ENCODE data around the gene PIK3R2. TPM values are rescaled to one million over a fixed set of nuclear protein-coding genes. Genes with fewer than 3 reads are reported as not detected.

Gene PIK3R2
- total and polyA plus RNA-seq, 2 experiments from 2014 or later, result 1.5 to 29.2 TPM

DNA sequence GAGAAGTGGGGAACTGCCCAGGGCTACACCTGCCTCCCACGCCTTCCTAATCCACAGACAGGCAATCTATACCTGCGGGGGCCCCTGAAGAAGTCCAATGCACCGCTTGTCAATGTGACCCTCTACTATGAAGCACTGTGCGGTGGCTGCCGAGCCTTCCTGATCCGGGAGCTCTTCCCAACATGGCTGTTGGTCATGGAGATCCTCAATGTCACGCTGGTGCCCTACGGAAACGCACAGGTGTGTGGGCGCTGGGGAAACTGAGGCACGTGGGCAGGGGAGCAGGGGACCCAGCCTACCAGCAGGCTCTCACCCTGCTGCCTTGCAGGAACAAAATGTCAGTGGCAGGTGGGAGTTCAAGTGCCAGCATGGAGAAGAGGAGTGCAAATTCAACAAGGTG, 22.0 kb downstream of the PIK3R2 start:
- Histone ChIP-seq H3K9me2 (ENCODE audit: insufficient read depth) (no peaks in the 10 kb centered on the region), H3K9ac (no peak overlapping the region), H3K27ac (no peak overlapping the region), H3K4me1 (ENCODE audit: insufficient read depth) (no peaks in the 10 kb centered on the region), H4K20me1 (ENCODE audit: insufficient read depth) (no peaks in the 10 kb centered on the region), H2AFZ (no peak overlapping the region), H3K79me2 (ENCODE audit: insufficient read depth) (no peaks in the 10 kb centered on the region), H3K27me3 (replicated peaks; ENCODE audit: insufficient read depth) (no peaks in the 10 kb centered on the region), H3K9me3 (ENCODE audit: low read depth) (no peaks in the 10 kb centered on the region), H3K36me3 (ENCODE audit: low read depth) (no peaks in the 10 kb centered on the region), H3F3A (ENCODE audit: insufficient read depth) (no peaks in the 10 kb centered on the region; the same call in 1 of the 2 replicates), H3K4me3 (no peak overlapping the region), H3K4me2 (ENCODE audit: unreplicated experiment) (no peak overlapping the region)
- TF ChIP-seq EZH2phosphoT487 (IDR thresholded peaks at IDR 0.05; ENCODE audit: insufficient read depth, low read depth), result no peak
- no peak for TF ChIP-seq EZH2 (IDR thresholded peaks at IDR 0.05; ENCODE audit: insufficient read depth, poor library complexity, severe bottlenecking)
- DNase-seq, result no peak
- WGBS, 2 experiments (ENCODE audit: low coverage in 1 of 2, low lambda C conversion rate in 2 of 2, missing lambda C conversion rate in 2 of 2), result 85 to 90% methylated on average over 11 of the region's 11 CpGs
- in situ Hi-C loops (cut with MboI), result no loop called here

DNA sequence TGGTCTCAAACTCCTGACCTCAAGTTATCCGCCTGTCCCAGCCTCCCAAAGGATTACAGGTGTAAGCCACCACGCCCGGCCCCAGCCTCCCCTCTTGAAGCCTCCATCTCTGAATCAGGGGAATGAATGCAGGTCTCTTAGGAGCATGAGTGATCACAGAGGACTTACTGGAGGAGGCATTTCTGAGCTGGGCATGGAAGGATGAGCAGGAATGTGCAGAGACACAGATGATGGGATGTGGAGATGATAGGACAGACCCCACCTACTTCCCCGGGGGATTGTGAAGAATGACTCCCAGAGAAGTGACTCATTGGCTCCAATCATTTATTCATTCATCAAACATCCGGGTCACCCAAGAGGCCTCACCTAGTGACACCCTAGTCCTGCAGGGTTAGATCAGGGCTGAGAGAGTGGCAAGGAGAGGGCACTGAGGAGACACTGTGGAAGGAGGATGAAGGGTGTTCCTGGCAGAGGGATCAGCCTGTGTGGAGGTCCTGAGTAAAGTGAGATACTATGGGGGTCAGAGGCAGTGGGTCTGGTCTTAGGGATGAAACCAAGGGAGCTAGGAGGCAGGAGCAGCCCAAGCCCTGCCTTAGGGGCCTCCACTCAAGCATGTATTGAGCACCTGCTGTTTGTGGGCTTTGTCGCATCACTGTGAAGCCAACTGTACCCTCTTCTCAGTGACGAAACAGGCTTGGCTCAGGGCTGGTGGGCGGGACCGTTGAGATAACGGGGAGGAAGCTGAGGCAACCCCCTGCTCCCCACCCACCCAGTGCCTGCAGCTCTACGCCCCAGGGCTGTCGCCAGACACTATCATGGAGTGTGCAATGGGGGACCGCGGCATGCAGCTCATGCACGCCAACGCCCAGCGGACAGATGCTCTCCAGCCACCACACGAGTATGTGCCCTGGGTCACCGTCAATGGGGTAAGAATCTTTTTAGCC, 23.7 kb downstream of the PIK3R2 start:
- Histone ChIP-seq H3F3A (ENCODE audit: insufficient read depth) (no peaks in the 10 kb centered on the region; the same call in 1 of the 2 replicates), H3K9me2 (ENCODE audit: insufficient read depth) (no peaks in the 10 kb centered on the region), H2AFZ (no peak overlapping the region), H3K4me2 (ENCODE audit: unreplicated experiment) (no peak overlapping the region), H3K9me3 (ENCODE audit: low read depth) (no peaks in the 10 kb centered on the region), H3K9ac (no peak overlapping the region), H4K20me1 (ENCODE audit: insufficient read depth) (no peaks in the 10 kb centered on the region), H3K79me2 (ENCODE audit: insufficient read depth) (no peaks in the 10 kb centered on the region), H3K27ac (no peak overlapping the region), H3K4me1 (ENCODE audit: insufficient read depth) (no peaks in the 10 kb centered on the region), H3K27me3 (replicated peaks; ENCODE audit: insufficient read depth) (no peaks in the 10 kb centered on the region), H3K4me3 (no peak overlapping the region), H3K36me3 (ENCODE audit: low read depth) (no peaks in the 10 kb centered on the region)
- in situ Hi-C loops (cut with MboI), result no loop called here
- DNase-seq, result no peak
- TF ChIP-seq EZH2phosphoT487 (IDR thresholded peaks at IDR 0.05; ENCODE audit: insufficient read depth, low read depth) (no peak), EZH2 (IDR thresholded peaks at IDR 0.05; ENCODE audit: insufficient read depth, poor library complexity, severe bottlenecking) (no peak)
- 81 to 85% methylated on average over 17 to 19 of the region's 19 CpGs for WGBS, 2 experiments (ENCODE audit: low coverage in 1 of 2, low lambda C conversion rate in 2 of 2, missing lambda C conversion rate in 2 of 2)

DNA sequence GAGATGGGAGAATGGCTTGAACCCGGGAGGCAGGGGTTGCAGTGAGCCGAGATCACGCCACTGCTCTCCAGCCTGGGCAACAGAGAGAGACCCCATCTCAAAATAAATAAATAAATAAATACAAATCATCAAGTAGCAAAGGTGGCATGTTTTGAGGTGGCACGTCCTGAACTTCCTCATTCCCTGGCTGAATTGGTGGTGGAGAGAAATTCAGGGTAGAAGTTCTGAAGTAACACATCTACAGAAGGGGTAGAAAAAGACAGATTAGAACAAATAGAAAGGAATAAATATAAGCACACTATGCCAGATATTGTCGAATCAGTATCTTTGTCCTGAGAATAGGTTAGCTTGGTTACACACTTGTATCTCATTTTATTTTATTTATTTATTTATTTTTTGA, 27.0 kb downstream of the PIK3R2 start:
- H3K4me1 ChIP-seq (ENCODE audit: insufficient read depth), result no peaks in the 10 kb centered on the region
- H3K9me2 ChIP-seq (ENCODE audit: insufficient read depth), result no peaks in the 10 kb centered on the region
- TF ChIP-seq EZH2 (IDR thresholded peaks at IDR 0.05; ENCODE audit: insufficient read depth, poor library complexity, severe bottlenecking) (no peak), EZH2phosphoT487 (IDR thresholded peaks at IDR 0.05; ENCODE audit: insufficient read depth, low read depth) (no peak)
- H3K9ac ChIP-seq, result no peak overlapping the region
- no peak overlapping the region for H3K4me3 ChIP-seq
- WGBS, 2 experiments (ENCODE audit: low coverage in 1 of 2, low lambda C conversion rate in 2 of 2, missing lambda C conversion rate in 2 of 2), result 93 to 97% methylated on average over 5 of the region's 5 CpGs
- no peak for DNase-seq
- in situ Hi-C loops (cut with MboI), result no loop called here
- no peaks in the 10 kb centered on the region for H3K79me2 ChIP-seq (ENCODE audit: insufficient read depth)
- H3F3A ChIP-seq (ENCODE audit: insufficient read depth), result no peaks in the 10 kb centered on the region
- H3K27me3 ChIP-seq (replicated peaks; ENCODE audit: insufficient read depth), result no peaks in the 10 kb centered on the region
- no peaks in the 10 kb centered on the region for H4K20me1 ChIP-seq (ENCODE audit: insufficient read depth)
- H3K36me3 ChIP-seq (ENCODE audit: low read depth), result no peaks in the 10 kb centered on the region
- no peak overlapping the region for H3K27ac ChIP-seq
- no peak overlapping the region for H3K4me2 ChIP-seq (ENCODE audit: unreplicated experiment)
- H3K9me3 ChIP-seq (ENCODE audit: low read depth), result no peaks in the 10 kb centered on the region
- no peak overlapping the region for H2AFZ ChIP-seq

DNA sequence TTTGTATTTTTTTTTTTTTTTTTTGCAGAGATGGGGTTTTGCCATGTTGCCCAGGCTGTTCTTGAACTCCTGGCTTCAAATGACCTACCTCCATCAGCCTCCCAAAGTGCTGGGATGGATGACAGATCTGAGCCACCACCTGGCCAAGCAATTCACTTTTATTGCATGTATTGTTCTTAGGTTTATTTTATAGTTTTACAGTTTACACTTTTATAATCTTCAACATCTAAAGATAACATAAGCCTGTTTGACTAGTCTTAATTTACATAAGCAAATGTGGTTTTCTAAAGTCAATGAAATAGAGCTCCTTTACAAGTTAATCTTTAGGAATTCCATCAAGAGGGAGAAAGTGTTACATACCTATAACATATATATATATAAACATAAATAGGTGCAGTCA, 30.6 kb downstream of the PIK3R2 start:
- Histone ChIP-seq H3K4me2 (ENCODE audit: unreplicated experiment) (no peak overlapping the region), H3K79me2 (ENCODE audit: insufficient read depth) (no peaks in the 10 kb centered on the region), H3K36me3 (ENCODE audit: low read depth) (no peaks in the 10 kb centered on the region), H3K9ac (no peak overlapping the region), H3K27me3 (replicated peaks; ENCODE audit: insufficient read depth) (no peaks in the 10 kb centered on the region), H3K9me3 (ENCODE audit: low read depth) (no peaks in the 10 kb centered on the region), H3K27ac (no peak overlapping the region), H4K20me1 (ENCODE audit: insufficient read depth) (no peaks in the 10 kb centered on the region), H3F3A (ENCODE audit: insufficient read depth) (no peaks in the 10 kb centered on the region), H3K9me2 (ENCODE audit: insufficient read depth) (no peaks in the 10 kb centered on the region), H3K4me1 (ENCODE audit: insufficient read depth) (no peaks in the 10 kb centered on the region), H2AFZ (no peak overlapping the region), H3K4me3 (no peak overlapping the region)
- DNase-seq, result no peak
- in situ Hi-C loops (cut with MboI), result no loop called here
- TF ChIP-seq EZH2phosphoT487 (IDR thresholded peaks at IDR 0.05; ENCODE audit: insufficient read depth, low read depth) (no peak), EZH2 (IDR thresholded peaks at IDR 0.05; ENCODE audit: insufficient read depth, poor library complexity, severe bottlenecking) (no peak)
